ENCODE results near the gene KPNA2.
"Not testable (repeated sequence)": the region's sequence is repeated elsewhere in the genome, so short reads cannot be mapped to it uniquely, and the experiment has no call there.

KPNA2 gene

DNA sequence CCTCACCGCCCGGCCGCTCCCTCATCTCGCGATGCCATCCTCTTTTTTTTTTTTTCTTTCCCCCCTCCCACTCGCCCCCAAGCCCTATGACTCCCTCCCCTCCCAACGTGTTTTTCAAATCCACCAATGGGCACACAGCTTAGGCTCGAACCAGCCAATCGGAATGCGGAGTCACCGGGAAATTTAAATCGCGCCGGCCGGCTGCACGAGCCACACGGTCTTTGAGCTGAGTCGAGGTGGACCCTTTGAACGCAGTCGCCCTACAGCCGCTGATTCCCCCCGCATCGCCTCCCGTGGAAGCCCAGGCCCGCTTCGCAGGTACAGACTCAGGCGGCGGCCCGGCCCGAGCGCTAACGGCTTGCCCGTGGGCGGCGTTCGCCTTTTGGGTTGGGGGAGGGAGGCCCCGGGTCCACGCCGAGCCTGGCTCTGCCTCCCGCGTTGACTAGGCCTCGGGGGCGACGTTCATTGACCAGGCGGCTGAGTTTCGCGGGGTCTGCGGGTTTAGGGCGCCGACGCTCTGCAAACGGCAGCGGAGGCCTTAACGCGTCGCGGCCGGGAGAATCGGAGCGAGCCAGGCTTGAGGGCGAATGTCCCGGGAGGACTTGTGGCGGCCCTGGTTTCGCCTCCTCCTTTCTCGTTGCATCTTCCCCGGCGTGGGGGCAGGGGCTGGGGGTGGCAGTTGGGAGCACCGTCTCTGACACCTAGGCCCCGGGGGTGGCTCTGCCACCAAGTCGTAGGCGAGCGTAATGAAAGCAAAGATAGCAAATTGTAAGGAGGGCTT is at the start of gene KPNA2:
Gene KPNA2 (plus strand): TSS at position 213 of the 781 bp plus-strand sequence. CDS start 1,398 bp downstream, outside the sequence.
- H3K4me3 ChIP-seq (ENCODE audit: low read depth, low read length) = peak within 1 kb of the TSS; percentile 92
- peak; percentile 95 for DNase-seq (ENCODE audit: low read depth)

- H3K4me3 ChIP-seq (ENCODE audit: low read depth, low read length) = no peak overlapping the region
- DNase-seq (ENCODE audit: low read depth) = no peak
Observed at GRCh38 chr17:67990909-67991308, 44.6 kb upstream of the KPNA2 start.

GRCh38 chr17:67992548-67993152 is 42.9 kb upstream of the KPNA2 start:
- no peak for DNase-seq (ENCODE audit: low read depth)
- peak overlapping the region; percentile 68 for H3K4me3 ChIP-seq (ENCODE audit: low read depth, low read length)

DNA sequence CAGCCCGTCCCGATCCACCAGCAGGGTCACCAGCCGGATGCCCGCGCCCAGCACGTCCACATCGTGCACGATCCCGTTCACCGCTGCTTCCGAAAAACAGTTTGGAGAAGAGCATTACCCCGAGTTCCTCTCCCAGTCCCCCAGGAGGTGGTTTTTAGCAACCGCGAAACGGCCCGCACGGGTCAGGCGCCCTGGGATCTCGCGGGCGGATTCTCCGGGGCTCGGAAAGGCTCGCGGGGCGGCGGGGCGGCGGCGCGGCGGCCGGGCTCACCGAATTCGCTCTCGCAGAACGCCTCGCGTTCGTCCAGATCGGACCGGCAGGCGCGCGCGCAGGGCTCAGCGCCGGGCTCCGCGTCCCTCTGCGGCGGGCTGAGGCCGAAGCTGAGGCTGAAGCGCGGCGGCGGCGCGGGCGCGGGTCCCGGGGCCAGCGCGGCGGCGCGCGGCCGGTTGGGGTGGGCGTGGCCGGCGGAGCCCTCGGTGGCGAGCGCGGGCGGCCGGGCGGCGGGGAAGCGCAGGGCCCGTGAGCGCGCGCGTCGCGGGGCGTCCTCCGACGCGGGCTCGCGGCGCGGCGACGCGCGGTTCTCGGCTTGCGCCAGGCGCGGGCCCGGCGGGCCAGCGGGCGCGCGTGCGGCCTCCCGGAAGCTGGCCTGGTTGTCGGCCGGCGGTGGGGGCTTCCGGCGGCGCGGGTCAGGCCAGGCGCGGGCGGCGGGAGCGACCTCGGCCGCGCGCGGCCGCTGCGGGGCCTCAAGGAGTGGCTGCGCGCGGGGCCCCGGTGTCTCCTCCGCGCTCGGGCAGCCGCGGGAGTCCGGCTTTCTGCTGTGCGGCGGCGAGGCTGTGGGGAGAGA is 42.2 kb upstream of the KPNA2 start:
- peak overlapping the region; percentile 68 for H3K4me3 ChIP-seq (ENCODE audit: low read depth, low read length)
- peak; percentile 49 for DNase-seq (ENCODE audit: low read depth)

DNA sequence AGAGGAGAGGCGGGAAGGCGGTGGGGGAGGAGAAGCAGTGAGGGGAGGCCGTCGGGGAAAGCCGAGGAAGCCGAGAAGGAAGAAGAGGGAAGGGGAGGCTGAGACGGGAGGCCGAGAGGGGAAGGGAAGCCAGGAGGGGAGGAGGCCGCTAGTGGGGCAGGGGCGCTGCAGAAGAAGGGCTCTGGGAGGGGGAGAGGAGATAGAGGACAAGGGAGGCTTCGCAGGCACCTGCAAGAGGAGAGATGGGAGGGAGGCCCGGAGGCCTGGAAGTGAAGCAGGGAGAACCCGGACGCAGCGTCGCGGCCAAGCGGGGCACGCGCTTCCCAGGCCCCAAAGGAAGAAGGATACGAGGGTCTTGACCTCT is 41.6 kb upstream of the KPNA2 start:
- peak overlapping the region; percentile 61 for H3K4me3 ChIP-seq (ENCODE audit: low read depth, low read length)
- DNase-seq (ENCODE audit: low read depth) = no peak

DNA sequence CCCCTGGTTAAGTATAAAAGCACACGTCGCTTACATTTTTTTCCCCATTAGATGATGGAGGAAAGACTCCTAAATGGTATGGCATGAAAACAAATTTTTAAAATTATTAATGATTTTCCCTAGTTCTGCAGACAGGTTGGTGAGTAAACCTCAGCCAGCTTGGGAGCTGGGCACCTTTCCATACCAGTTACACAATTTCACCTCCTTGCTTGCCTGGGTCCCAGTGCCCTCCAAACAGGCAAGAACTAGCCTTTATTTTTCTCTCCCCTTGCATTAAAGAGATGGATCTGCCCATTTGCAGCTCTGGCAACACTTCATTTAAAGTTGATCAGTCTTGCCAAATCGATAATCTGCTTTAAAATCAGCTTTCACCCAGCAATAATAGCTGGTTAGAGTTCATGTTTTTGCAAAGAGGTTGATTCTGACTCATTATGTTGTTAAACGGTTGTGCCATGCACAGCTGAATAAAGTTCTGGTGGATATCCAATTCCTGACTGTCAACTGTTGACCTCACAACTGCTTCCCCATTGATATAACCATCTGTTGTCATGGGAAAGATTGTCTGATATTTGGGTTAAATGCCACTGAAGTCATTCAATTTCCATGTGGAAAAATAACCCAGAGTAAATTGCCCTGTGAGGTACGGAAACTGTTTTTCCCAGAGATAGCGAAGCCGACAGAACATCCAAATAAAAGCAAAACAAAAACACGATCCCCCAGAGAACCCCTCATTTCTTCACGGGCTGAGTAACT is 40.5 kb upstream of the KPNA2 start:
- DNase-seq (ENCODE audit: low read depth) = peak; percentile 76
- peak overlapping the region; percentile 55 for H3K4me3 ChIP-seq (ENCODE audit: low read depth, low read length)

- peak overlapping the region; percentile 55 for H3K4me3 ChIP-seq (ENCODE audit: low read depth, low read length)
- DNase-seq (ENCODE audit: low read depth) = no peak
Observed at GRCh38 chr17:67995570-67996263, 39.8 kb upstream of the KPNA2 start.

DNA sequence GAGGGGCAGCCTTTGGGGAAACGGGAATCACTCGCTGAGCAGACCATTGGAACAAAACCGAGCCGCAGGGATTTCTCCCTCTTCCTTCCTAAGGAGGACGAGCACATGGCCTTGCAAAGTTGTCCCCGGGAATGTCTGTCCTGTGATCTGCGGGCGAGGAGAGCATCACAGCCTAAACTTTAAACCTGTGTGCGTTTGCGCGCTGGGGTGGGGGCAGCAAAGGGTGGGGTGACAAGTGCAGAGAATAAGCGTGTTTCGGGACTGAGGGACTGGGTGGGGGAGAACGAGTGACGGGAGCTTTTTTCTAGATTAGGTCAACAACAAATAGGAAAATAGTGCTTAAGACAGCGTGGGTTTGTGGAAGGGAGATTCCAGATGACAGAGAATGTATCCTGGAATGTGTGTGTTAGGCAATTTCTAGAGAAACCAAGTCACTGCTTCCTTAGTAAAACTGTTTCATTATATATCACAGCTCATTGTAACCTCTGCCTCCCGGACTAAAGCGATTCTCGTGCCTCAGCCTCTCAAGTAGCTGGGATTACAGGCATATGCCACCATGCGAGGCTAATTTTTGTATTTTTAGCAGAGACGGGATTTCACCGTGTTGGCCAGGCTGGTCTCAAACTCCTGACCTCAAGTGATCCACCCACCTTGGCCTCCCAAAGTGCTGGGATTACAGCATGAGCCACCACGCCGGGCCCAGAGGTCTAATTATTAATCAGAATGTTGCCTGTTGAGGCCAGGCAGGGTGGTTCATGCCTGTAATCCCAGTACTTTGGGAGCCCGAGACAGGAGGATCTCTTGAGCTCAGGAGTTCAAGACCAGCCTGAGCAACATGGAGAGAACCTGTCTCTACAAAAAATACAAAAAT is 39.0 kb upstream of the KPNA2 start, which contains the start of gene C17orf58:
Gene C17orf58 (minus strand): TSS at position 169 of the 871 bp plus-strand sequence. CDS start 271 bp downstream, outside the sequence.
- H3K4me3 ChIP-seq (ENCODE audit: low read depth, low read length) = peak within 1 kb of the TSS; percentile 55
- not testable (repeated sequence) for DNase-seq (ENCODE audit: low read depth)

DNA sequence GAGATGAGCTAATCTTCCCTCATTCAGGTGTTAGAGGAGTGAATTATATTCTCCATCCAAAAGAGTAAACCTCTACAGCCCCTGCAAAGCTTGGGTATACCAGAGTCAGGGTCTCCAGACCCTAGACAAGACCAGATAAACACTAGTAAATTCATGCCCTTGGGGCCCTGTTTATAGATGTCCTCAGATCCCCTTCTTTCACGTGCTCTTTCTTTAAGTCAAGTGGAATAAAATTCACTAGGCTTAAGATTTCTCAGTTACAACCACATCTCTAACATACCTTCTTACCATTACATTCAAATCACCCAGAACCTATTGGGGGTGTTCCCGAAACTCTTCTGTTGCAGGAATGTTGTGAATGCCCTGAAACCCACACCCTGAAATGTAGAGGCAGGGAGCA is 37.1 kb upstream of the KPNA2 start:
- DNase-seq (ENCODE audit: low read depth) = no peak
- H3K4me3 ChIP-seq (ENCODE audit: low read depth, low read length) = no peak overlapping the region

- DNase-seq (ENCODE audit: low read depth) = no peak
- no peak overlapping the region for H3K4me3 ChIP-seq (ENCODE audit: low read depth, low read length)
Observed at GRCh38 chr17:67999291-67999911, 36.1 kb upstream of the KPNA2 start.

DNA sequence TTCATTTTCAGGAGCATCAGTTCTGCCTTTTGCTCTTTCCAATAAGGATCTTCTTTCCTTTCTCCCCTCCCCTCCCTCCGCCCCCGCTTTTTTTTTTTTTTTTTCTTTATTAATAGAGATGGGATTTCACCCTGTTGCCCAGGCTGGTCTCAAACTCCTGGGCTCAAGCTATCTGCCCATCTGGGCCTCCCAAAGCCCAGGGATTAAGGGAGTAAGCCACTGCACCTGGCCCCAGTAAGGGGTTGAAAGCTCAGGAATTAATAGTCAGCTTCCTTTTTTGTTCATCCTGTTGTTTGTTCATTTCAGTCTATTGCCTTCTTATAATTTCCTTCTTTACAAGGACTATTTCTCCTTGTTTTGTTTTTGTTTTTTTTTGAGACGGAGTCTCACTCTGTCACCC is 31.3 kb upstream of the KPNA2 start:
- no peak overlapping the region for H3K4me3 ChIP-seq (ENCODE audit: low read depth, low read length)
- no peak for DNase-seq (ENCODE audit: low read depth)

- no peak for DNase-seq (ENCODE audit: low read depth)
- no peak overlapping the region for H3K4me3 ChIP-seq (ENCODE audit: low read depth, low read length)
Observed at GRCh38 chr17:68006797-68007196, 28.7 kb upstream of the KPNA2 start.

DNA sequence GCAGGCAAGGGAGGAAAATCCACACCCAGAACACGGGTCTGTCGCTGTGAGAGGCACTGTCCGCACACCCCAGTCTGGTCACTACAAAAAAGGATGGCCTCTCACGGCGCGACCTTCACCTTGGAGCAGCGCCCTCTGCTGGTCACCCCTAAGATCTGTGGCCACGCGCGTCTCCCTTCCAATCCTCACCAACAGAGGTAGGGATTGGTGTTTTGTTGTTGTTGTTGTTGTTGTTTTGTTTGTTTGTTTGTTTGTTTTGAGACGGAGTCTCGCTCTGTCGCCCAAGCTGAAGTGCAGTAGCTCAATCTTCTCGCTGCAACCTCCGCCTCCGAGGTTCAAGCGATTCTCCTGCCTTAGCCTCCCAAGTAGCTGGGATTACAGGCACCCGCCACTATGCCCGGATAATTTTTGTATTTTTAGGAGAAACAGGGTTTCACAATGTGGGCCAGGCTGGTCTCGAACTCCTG is 24.3 kb upstream of the KPNA2 start:
- peak overlapping the region; percentile 18 for H3K4me3 ChIP-seq (ENCODE audit: low read depth, low read length)
- DNase-seq (ENCODE audit: low read depth) = no peak

- H3K4me3 ChIP-seq (ENCODE audit: low read depth, low read length) = no peak overlapping the region
- no peak for DNase-seq (ENCODE audit: low read depth)
Observed at GRCh38 chr17:68013385-68013784, 22.1 kb upstream of the KPNA2 start.

- H3K4me3 ChIP-seq (ENCODE audit: low read depth, low read length) = no peak overlapping the region
- no peak for DNase-seq (ENCODE audit: low read depth)
Observed at GRCh38 chr17:68015081-68015723, 20.3 kb upstream of the KPNA2 start.

DNA sequence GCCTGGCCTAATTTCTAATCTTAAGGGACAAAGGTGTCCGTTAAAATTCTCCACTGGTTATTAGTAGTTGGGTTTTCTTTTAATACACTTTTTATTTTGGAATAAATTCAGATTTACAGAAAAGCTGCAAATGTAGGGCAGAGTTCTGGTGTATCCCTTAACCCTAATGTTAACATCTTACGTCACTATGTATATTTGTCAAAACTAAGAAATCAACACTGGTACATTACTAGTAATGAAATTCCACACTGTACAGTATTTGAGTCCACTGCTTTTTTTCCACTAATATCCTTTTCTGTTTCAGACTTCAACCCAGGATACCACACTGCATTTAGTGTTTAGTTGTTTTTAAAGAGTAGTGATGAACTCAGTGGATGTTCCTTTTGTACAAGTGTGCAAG is 18.7 kb upstream of the KPNA2 start:
- DNase-seq (ENCODE audit: low read depth) = no peak
- H3K4me3 ChIP-seq (ENCODE audit: low read depth, low read length) = no peak overlapping the region

GRCh38 chr17:68018493-68018892 is 17.0 kb upstream of the KPNA2 start:
- not testable (repeated sequence) for DNase-seq (ENCODE audit: low read depth); H3K4me3 ChIP-seq (ENCODE audit: low read depth, low read length)

Measured in skeletal muscle cell (primary cell).